Measurements from ENCODE around the gene ERMP1.
"Not testable (repeated sequence)": the region's sequence is repeated elsewhere in the genome, so short reads cannot be mapped to it uniquely, and the experiment has no call there.

ERMP1 gene

GRCh38 chr9:5832538-5833529 is at the start of gene ERMP1:
TSS of gene ERMP1 (minus strand) at chr9:5833117. CDS start at chr9:5833027, 90 bp downstream.
- DNase-seq = peak; percentile 92

- DNase-seq = not testable (repeated sequence)
Measured at GRCh38 chr9:5882244-5883012, 49.5 kb upstream of the ERMP1 start.

GRCh38 chr9:5879419-5880181 is 46.7 kb upstream of the ERMP1 start:
- no peak for DNase-seq

GRCh38 chr9:5876711-5877110 is 43.8 kb upstream of the ERMP1 start:
- no peak for DNase-seq

GRCh38 chr9:5876026-5876425 is 43.1 kb upstream of the ERMP1 start:
- no peak for DNase-seq

GRCh38 chr9:5874048-5874447 is 41.1 kb upstream of the ERMP1 start:
- no peak for DNase-seq

- DNase-seq = no peak
Measured at GRCh38 chr9:5873439-5873838, 40.5 kb upstream of the ERMP1 start.

GRCh38 chr9:5872511-5872910 is 39.6 kb upstream of the ERMP1 start:
- DNase-seq = no peak

- DNase-seq = no peak
Measured at GRCh38 chr9:5871785-5872184, 38.9 kb upstream of the ERMP1 start.

GRCh38 chr9:5870691-5871090 is 37.8 kb upstream of the ERMP1 start:
- no peak for DNase-seq

GRCh38 chr9:5870020-5870339 is 37.1 kb upstream of the ERMP1 start:
- DNase-seq = no peak

GRCh38 chr9:5869315-5870019 is 36.5 kb upstream of the ERMP1 start:
- DNase-seq = peak; percentile 45

GRCh38 chr9:5868235-5868634 is 35.3 kb upstream of the ERMP1 start:
- DNase-seq = no peak

GRCh38 chr9:5866685-5867084 is 33.8 kb upstream of the ERMP1 start:
- DNase-seq = no peak

GRCh38 chr9:5866272-5866671 is 33.4 kb upstream of the ERMP1 start:
- DNase-seq = no peak

GRCh38 chr9:5864446-5864845 is 31.5 kb upstream of the ERMP1 start:
- no peak for DNase-seq

- DNase-seq = no peak
Measured at GRCh38 chr9:5863092-5863746, 30.3 kb upstream of the ERMP1 start.

- DNase-seq = no peak
Measured at GRCh38 chr9:5858833-5859232, 25.9 kb upstream of the ERMP1 start.

GRCh38 chr9:5857928-5858327 is 25.0 kb upstream of the ERMP1 start:
- no peak for DNase-seq

GRCh38 chr9:5854063-5854790 is 21.3 kb upstream of the ERMP1 start:
- DNase-seq = no peak

GRCh38 chr9:5853617-5854016 is 20.7 kb upstream of the ERMP1 start:
- DNase-seq = no peak
